HepG2 (cell line): ENCODE results near the gene NINL. TPM values are rescaled to one million over a fixed set of nuclear protein-coding genes. Genes with fewer than 3 reads are reported as not detected.
A peak's percentile ranks its signal among the peaks of the same experiment; 100 is the strongest.

Experiments
- FOXC1 ChIP-seq: sonication (generic); formaldehyde crosslinking; IDR thresholded peaks from 2 replicates; pipeline ENCODE4 v1.8.0; 2022; ENCODE audit warnings: mild to moderate bottlenecking, missing genetic modification reagents, borderline replicate concordance
- HDAC6 ChIP-seq: fragments of 200-600 bp; sonication (generic); IDR thresholded peaks from 2 replicates; pipeline ENCODE4 v1.7.0; 2017; ENCODE audit warnings: mild to moderate bottlenecking, antibody characterized with exemption, low read length, low read depth
- KDM4B ChIP-seq: sonication (generic); formaldehyde crosslinking; IDR thresholded peaks from 2 replicates; pipeline ENCODE4 v1.4.0; 2020; ENCODE audit warnings: missing genetic modification reagents
- MZF1 ChIP-seq: sonication (generic); formaldehyde crosslinking; IDR thresholded peaks from 2 replicates; pipeline ENCODE4 v1.8.1; 2023; ENCODE audit warnings: mild to moderate bottlenecking, missing genetic modification reagents, borderline replicate concordance
- PAF1 ChIP-seq: IDR thresholded peaks from 2 replicates; pipeline ENCODE4 v1.6.1; 2016; ENCODE audit warnings: missing genetic modification reagents, missing compliant biosample characterization
- POLR2AphosphoS5 ChIP-seq: IDR thresholded peaks from 2 replicates; pipeline ENCODE4 v1.6.1; 2012; ENCODE audit warnings: low read depth, low read length
- RXRB ChIP-seq: IDR thresholded peaks from 2 replicates; pipeline ENCODE4 v1.6.1; 2016; ENCODE audit warnings: borderline replicate concordance, missing genetic modification reagents, missing compliant biosample characterization
- ZNF260 ChIP-seq: sonication (generic); formaldehyde crosslinking; IDR thresholded peaks from 2 replicates; pipeline ENCODE4 v1.4.0; 2020; ENCODE audit warnings: missing genetic modification reagents, low read depth, mild to moderate bottlenecking, borderline replicate concordance
- ZNF296 ChIP-seq: sonication (generic); formaldehyde crosslinking; conservative IDR thresholded peaks from 2 replicates; pipeline ENCODE4 v1.5.0; 2020; ENCODE audit warnings: mild to moderate bottlenecking, missing genetic modification reagents
- ZNF30 ChIP-seq: sonication (generic); formaldehyde crosslinking; IDR thresholded peaks from 2 replicates; pipeline ENCODE4 v1.5.0; 2020; ENCODE audit warnings: mild to moderate bottlenecking, missing genetic modification reagents
- polyA plus RNA-seq, 8 experiments: library from polyadenylated mRNA; depleted of rRNA in 3 of 8; stranded (reverse) in 7 of 8; unstranded in 1 of 8; fragments of >200 nt; fragmentation: Illumina TruSeq in 4 of 8; extraction: Trizol in 4 of 8; gene quantifications; 2 replicates each; pipeline versions ENCODE4 v1.2.1 to v1.2.3, GENCODE V29; 2011 to 2016; ENCODE audit warnings: low read depth in 4 of 8, missing spikeins in 1 of 8, mixed read lengths in 1 of 8; ENCODE audit not compliant: insufficient read depth in 1 of 8
- total RNA-seq, 5 experiments: library from RNA; depleted of rRNA; stranded (reverse); fragments of >200 nt; fragmentation: Illumina TruSeq; extraction: Trizol; gene quantifications; 2 replicates each; pipeline ENCODE4 v1.2.3, GENCODE V29; 2016; ENCODE audit warnings: low read depth in 1 of 5
- TF ChIP-seq, protein P1 (sequence below): IDR thresholded peaks from 2 replicates; pipeline ENCODE4 v1.6.1; 2016; ENCODE audit warnings: mild to moderate bottlenecking
- TF ChIP-seq, protein P2 (sequence below): fragments of 450-650 bp; IDR thresholded peaks from 2 replicates; pipeline ENCODE4 v1.6.1; 2016

NINL gene
- total and polyA plus RNA-seq, 2 of the 13 experiments (the other 11 are each of a cell fraction or from before 2014, with no cell fraction given) = 32.3 to 34.3 TPM

DNA sequence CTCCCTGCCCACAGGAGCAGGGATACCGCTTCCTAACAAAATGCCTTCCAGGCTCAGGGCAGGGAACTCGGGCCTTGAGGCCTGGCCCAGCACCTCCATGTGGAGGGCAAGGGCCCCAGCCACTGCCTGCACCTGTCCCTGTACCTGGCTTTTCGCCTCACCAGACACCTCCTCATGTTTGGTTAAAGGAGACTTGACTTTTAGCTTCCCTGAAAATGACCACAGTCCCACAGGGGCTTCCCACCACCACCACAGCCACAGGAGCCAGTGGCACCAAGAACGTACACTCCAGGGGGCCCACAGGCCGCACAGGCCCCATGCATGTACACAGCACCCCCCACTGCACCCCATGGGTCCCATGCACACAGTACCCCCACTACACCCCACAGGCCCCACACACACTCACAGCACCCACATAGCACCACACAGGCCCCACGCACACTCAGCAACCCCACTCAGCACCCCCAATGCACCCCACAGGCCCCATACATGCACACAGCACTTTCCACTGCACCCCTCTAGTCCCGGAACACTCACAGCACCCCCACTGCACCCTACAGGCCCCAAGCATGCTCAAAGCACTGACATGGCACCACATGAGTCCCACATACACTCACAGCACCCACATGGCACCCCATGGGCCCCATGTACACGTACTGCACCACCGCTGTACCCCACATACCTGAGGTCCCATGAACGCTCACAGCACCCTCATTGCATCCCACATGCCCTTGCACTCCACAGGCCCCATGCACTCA lies 91.4 kb downstream of the NINL start (continued):
- TF ChIP-seq, protein P1, sequence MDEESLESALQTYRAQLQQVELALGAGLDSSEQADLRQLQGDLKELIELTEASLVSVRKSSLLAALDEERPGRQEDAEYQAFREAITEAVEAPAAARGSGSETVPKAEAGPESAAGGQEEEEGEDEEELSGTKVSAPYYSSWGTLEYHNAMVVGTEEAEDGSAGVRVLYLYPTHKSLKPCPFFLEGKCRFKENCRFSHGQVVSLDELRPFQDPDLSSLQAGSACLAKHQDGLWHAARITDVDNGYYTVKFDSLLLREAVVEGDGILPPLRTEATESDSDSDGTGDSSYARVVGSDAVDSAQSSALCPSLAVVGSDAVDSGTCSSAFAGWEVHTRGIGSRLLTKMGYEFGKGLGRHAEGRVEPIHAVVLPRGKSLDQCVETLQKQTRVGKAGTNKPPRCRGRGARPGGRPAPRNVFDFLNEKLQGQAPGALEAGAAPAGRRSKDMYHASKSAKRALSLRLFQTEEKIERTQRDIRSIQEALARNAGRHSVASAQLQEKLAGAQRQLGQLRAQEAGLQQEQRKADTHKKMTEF (CRISPR knock-in tag) = no peak
- no peak for TF ChIP-seq FOXC1 (CRISPR knock-in tag)
- no peak for TF ChIP-seq PAF1 (CRISPR knock-in tag)
- no peak for TF ChIP-seq ZNF260
- no peak for TF ChIP-seq ZNF30 (CRISPR knock-in tag)
- no peak for TF ChIP-seq KDM4B (CRISPR knock-in tag)
- no peak for TF ChIP-seq HDAC6
- no peak for TF ChIP-seq ZNF296 (CRISPR knock-in tag)
- TF ChIP-seq RXRB (CRISPR knock-in tag) = no peak
- TF ChIP-seq, protein P2, sequence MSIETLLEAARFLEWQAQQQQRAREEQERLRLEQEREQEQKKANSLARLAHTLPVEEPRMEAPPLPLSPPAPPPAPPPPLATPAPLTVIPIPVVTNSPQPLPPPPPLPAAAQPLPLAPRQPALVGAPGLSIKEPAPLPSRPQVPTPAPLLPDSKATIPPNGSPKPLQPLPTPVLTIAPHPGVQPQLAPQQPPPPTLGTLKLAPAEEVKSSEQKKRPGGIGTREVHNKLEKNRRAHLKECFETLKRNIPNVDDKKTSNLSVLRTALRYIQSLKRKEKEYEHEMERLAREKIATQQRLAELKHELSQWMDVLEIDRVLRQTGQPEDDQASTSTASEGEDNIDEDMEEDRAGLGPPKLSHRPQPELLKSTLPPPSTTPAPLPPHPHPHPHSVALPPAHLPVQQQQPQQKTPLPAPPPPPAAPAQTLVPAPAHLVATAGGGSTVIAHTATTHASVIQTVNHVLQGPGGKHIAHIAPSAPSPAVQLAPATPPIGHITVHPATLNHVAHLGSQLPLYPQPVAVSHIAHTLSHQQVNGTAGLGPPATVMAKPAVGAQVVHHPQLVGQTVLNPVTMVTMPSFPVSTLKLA = peak; percentile 34; the same call in 1 of the 2 replicates
- TF ChIP-seq POLR2AphosphoS5 = 0 out of 2 replicates have a peak, but pooled peaks have one; percentile 10
- no peak for TF ChIP-seq MZF1 (CRISPR knock-in tag)
- TF ChIP-seq, all 625 proteins: peak for 5
